ENCODE results near the gene GFY. TPM values are rescaled to one million over a fixed set of nuclear protein-coding genes. Genes with fewer than 3 reads are reported as not detected.
"Not testable (repeated sequence)": the region's sequence is repeated elsewhere in the genome, so short reads cannot be mapped to it uniquely, and the experiment has no call there.

The GFY gene
- total and polyA plus RNA-seq, 7 donors: 0.33 TPM; not detected in 6

GRCh38 chr19:49458567-49458903 lies 33.3 kb downstream of the GFY start:
- H3K9me3 ChIP-seq: no peaks in the 10 kb centered on the region
- no peak for TF ChIP-seq CTCF (IDR thresholded peaks at IDR 0.05)
- H3K36me3 ChIP-seq (ENCODE audit: insufficient read depth in 1 of 2, low read depth in 1 of 2): peaks cover 0 to 9% of the 10 kb centered on the region in 2 donors
- H3K27ac ChIP-seq: peak overlapping the region; percentile 41
- H3K4me1 ChIP-seq: peaks cover 5% of the 10 kb centered on the region
- WGBS, 3 donors: 81 to 92% (median 91%) methylated on average over 5 of the region's 5 CpGs
- no peak for DNase-seq
- ATAC-seq: no peak
- intact Hi-C loops (cut with DNase I): no loop called here
- no peaks in the 10 kb centered on the region for H3K27me3 ChIP-seq (ENCODE audit: insufficient read depth in 3 of 3, low read length in 2 of 3)
- no peak overlapping the region for H3K4me3 ChIP-seq

- 84 to 90% (median 84%) methylated on average over 12 of the region's 12 CpGs for WGBS, 3 donors
- intact Hi-C loops (cut with DNase I): no loop called here
- H3K4me3 ChIP-seq: no peak overlapping the region
Measured at GRCh38 chr19:49459388-49459787, 34.2 kb downstream of the GFY start.

GRCh38 chr19:49461130-49461529 lies 35.9 kb downstream of the GFY start:
- peaks cover 0 to 15% of the 10 kb centered on the region in 2 donors for H3K36me3 ChIP-seq (ENCODE audit: insufficient read depth in 1 of 2, low read depth in 1 of 2)
- not testable (repeated sequence) for DNase-seq

More at GRCh38 chr19:49459388-49459787, 34.2 kb downstream of the GFY start:
- no peak for DNase-seq
- ATAC-seq: no peak
- no peak for TF ChIP-seq CTCF (IDR thresholded peaks at IDR 0.05)
- H3K27me3 ChIP-seq (ENCODE audit: insufficient read depth in 3 of 3, low read length in 2 of 3): no peaks in the 10 kb centered on the region
- H3K9me3 ChIP-seq: no peaks in the 10 kb centered on the region
- H3K36me3 ChIP-seq (ENCODE audit: insufficient read depth in 1 of 2, low read depth in 1 of 2): peaks cover 0 to 9% of the 10 kb centered on the region in 2 donors
- no peak overlapping the region for H3K27ac ChIP-seq
- H3K4me1 ChIP-seq: peaks cover under 1% of the 10 kb centered on the region

GRCh38 chr19:49461656-49462055 lies 36.5 kb downstream of the GFY start:
- no peak for TF ChIP-seq CTCF (IDR thresholded peaks at IDR 0.05)
- intact Hi-C loops (cut with DNase I): no loop called here
- Histone ChIP-seq H3K27ac (no peak overlapping the region), H3K4me3 (no peak overlapping the region), H3K27me3 (ENCODE audit: insufficient read depth in 3 of 3, low read length in 2 of 3) (no peaks in the 10 kb centered on the region), H3K9me3 (no peaks in the 10 kb centered on the region), H3K36me3 (ENCODE audit: insufficient read depth in 1 of 2, low read depth in 1 of 2) (peaks cover 0 to 20% of the 10 kb centered on the region in 2 donors), H3K4me1 (no peaks in the 10 kb centered on the region)
- ATAC-seq (no peak), DNase-seq (peak in 1 of 2 donors; percentile 53)
- 97 to 99% (median 98%) methylated on average over 23 to 37 of the region's 37 CpGs for WGBS, 3 donors

More at GRCh38 chr19:49461130-49461529, 35.9 kb downstream of the GFY start:
- H3K9me3 ChIP-seq; H3K4me3 ChIP-seq; H3K27ac ChIP-seq; intact Hi-C loops (cut with DNase I); H3K27me3 ChIP-seq (ENCODE audit: insufficient read depth in 3 of 3, low read length in 2 of 3); ATAC-seq; H3K4me1 ChIP-seq: not testable (repeated sequence)
- WGBS, 3 donors: 0% methylated on average over 1 of the region's 1 CpG; no CpG with 5 or more reads in 2 of the 3 donors

GRCh38 chr19:49462492-49462891 lies 37.3 kb downstream of the GFY start:
- TF ChIP-seq CTCF (IDR thresholded peaks at IDR 0.05): no peak
- Histone ChIP-seq H3K27ac (no peak overlapping the region), H3K9me3 (no peaks in the 10 kb centered on the region), H3K4me1 (no peaks in the 10 kb centered on the region), H3K27me3 (ENCODE audit: insufficient read depth in 3 of 3, low read length in 2 of 3) (no peaks in the 10 kb centered on the region), H3K4me3 (no peak overlapping the region), H3K36me3 (ENCODE audit: insufficient read depth in 1 of 2, low read depth in 1 of 2) (peaks cover 0 to 25% of the 10 kb centered on the region in 2 donors)
- 87 to 89% (median 87%) methylated on average over 12 of the region's 12 CpGs for WGBS, 3 donors
- intact Hi-C loops (cut with DNase I): no loop called here
- ATAC-seq (no peak), DNase-seq (no peak)
